Forelimb muscle (tissue), 1 donor: Measurements from ENCODE around the gene NUDT12. TPM values are rescaled to one million over a fixed set of nuclear protein-coding genes. Genes with fewer than 3 reads are reported as not detected.

Experiments used
- DNase-seq: peaks from one replicate; pipeline ENCODE4 v3.0.0-alpha.2; 2013; ENCODE audit warnings: low read depth
- polyA plus RNA-seq: library from polyadenylated mRNA; unstranded; fragments of 120-200 nt; gene quantifications from one replicate; pipeline ENCODE4 v1.2.1, GENCODE V29; 2013; ENCODE audit not compliant: insufficient read length

The NUDT12 gene
- polyA plus RNA-seq, 1 donor, result 13.7 TPM

DNA sequence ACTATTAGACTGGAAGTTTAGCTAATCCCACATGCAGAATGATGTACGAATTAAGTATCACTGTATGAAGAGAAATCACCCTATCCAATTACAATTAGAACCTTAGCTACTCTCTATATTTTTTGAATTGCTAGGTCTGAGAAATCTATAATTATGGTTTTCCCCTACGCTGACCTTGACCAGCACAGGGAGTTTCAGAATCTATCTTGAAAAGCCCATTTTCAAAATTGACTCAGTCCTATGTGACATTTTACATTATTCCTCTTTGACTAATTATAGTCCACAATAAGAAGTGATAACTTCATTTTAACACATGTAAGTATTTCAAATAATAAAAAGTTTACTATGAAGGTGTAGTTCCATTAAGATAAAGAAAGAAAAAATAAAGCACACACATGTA lies 21.5 kb downstream of the NUDT12 start:
- DNase-seq, result no peak

DNA sequence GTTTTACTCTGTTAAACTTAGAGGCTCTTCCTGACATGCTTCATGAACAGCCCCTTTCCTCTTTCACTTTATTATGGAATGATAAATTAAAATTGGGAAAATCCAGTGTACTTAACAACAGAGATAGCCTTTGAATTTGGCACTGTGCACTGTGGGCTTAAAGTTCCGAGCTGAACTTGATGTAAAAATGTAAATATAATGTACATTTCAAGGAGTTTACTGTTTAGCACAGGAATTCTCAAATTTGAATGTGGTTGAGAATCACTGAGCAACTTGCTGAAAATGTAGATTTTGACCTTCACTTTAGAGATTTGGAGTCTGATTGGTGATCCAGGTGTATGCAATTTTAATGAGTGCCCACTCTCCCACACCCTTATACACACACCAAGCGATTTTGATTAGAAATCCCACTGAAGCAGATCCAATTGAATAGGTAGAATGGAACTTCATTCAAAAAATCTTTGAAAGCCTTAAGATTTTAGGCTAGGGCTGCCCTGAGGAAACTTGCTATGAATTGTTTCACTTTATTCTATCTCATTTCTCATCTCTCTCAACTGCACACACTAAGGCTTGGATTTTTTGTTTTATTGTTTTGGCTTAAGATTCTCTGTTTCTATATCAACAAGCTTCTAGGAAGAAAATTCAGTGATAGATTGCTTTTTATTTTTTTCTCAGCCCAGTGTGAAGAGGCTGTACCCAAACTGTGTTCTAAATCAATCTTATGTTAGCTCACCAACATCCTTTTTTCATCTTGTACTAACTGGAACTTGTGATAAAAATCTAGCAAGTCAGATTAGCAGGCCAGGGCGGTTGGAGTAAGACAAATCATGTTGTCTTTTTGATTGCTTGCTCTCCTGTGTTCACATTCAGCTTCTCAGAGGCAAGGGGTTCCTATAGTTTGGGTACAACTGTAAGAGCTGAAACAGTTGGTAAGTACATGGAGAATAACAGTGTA lies 22.9 kb downstream of the NUDT12 start:
- DNase-seq, result no peak

DNA sequence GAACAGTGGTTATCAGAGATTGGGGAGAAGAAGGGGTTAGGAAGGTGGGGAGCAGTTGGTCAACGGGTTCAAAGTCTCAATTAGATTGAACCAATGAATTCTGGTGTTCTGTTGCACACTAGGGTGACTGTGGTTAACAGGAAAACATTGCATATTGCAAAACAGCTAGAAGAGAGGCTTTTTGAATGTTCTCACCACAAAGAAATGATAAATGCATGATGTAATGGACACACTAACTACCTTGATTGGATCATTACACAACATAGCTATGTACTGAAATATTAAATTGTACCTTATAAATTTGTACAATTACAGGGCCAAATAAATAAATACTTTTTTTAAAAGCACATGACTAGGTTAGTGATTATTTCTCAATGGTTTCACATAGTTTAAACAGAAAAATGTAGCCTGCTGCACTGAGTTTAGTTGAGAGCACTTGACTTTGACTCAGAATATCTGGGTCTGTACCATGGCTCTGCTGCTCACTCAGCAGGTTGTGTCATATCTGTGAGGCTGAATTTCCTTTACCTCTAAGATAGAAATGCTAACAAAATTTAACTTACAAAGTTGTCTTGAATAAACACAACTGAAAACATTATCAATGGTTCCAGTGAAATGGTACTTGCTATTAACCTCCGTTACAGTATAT lies 30.4 kb downstream of the NUDT12 start:
- no peak for DNase-seq

DNA sequence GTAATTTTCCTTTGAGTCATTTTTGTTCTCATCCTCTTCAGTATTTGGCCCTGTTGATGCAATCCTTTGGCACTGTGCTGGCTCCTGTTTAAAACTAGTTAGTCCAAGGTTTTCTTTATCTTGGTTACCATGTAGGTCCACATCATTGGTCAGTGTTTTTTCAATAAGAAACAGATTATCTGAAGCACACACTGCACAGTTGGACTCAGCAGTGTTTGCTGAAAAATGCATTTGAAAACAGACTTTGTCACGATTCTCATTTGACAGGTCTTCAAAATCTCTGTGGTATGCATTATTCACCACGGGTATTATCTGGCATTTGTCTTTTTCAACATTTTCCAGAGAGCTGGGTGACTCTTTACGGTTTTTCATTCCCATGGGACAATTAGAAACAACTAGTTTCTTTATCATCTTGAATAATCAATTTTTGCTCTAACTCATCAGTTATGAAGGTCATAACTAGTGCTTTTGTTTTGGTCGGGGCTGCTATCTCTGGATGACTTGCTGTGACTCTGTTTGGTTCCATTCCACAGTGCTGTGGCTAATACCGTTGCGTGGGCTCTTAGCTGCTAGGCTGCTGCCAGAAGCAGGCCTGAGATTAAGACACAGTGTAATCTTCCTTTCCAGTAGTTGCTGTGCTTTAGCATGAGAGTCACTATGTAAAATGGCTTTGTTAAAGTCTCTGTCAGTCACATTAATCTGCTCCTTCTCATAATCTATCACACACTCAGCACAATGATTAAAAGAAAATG lies 36.2 kb downstream of the NUDT12 start:
- no peak for DNase-seq

DNA sequence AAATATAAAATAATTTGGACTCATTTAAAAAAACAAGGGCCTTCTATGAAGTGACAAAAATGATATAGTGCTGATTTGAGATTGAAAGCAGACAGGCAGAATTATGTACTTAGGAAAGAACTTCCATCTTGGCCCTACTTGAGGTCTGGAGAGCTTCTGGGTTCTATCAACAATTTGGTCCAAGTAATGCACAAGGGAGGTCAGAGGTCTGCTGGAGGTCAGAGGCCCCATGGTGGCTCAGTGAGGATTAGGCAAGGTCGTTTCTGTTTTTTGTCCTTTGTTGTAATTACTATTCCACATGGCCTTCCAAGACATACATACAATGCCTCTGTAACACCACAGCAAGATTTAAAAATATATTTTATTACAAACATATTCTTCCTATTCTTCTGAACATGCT lies 37.2 kb downstream of the NUDT12 start:
- no peak for DNase-seq

DNA sequence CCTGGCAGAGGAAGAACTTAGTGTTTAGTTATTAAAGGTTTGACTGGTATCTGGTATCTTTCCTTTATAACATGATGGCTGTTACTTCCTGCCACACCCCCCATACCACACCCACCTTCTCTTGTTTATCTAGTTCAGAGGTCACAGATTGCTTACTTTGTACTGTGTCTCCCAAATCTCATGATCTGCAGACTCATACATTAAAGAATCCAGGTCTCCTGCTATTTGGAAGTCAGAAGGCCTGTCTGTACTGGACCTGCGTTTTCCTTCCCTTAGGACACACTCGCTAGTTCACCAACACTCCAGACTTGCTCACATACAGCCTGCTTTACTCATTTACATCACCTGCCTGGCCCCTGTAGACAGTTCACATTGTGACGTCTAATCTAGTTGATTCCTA lies 39.3 kb downstream of the NUDT12 start:
- no peak for DNase-seq

DNA sequence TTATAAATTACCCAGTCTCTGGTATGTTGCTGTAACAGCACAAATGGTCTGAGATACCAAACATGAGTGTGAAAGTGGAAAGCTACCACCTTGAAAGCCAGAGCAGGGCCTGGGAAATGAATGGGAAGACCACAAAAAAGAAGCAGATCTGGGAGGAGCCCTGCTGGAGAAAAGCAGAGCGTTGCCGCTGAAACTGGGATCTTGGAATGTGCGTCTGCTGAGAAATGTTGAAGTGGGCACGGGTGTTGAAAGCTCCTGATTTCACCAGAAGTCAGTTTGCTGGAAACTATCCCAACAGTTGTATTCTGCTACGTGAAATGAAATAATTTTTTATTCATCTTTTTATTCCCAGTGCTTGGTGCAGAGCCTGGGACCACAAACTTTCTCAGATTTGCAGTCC lies 40.0 kb downstream of the NUDT12 start:
- DNase-seq, result no peak

DNA sequence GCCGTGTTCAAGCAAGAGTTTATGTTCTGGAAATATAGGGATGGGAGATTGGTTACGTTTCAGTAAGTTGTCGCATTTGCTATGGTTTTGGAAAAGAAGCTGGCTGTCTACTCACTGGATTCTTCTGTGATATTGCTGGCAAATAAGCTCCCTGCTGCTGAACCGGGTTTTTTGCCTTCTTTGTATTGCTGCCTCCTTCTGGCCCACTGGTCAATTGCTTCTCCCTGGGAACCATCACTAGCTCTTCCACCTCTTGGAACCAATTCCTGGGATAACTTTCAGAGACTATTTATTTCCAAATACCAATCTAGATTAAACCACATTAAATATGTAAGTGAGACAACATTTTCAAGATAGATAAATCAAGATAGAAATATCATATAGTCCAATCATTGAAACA lies 43.0 kb downstream of the NUDT12 start:
- no peak for DNase-seq

DNA sequence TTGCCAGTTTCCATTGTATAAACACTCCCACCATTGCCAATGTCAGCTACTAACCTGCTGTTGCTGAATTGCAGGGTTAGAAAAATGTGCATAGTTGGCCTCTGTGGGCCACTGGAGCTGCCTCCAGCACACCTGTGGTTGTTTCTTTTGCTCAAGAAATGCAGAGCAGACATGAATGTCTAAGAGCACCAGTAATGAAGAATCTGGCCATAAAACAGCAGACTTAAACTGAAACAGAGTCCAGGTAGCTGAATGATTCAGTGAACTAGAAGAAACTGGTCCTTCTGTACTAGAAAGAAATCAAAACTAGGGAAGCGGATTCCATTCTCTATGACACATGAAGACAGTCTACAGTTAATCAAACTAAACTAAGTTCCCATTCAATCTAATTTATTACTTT lies 48.2 kb downstream of the NUDT12 start:
- DNase-seq, result no peak

DNA sequence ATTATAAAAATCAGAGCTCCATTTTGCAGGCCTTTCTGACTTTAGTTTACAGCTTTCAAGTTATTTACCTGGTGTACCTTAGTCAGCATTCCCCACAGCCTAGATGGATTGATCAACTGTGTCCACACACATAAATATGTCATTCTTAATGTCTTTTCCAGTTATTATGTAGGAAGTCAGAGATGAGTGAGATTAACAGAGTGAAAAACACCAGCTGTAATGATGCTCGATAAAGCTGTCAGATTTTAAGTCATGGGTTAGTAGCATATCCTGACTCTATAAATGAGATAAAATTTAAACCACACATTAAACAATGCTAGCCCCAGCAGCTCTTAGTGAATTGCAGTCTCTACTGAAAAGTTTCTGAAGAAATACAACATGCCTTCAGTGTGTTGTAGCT lies 48.9 kb downstream of the NUDT12 start:
- no peak for DNase-seq

DNA sequence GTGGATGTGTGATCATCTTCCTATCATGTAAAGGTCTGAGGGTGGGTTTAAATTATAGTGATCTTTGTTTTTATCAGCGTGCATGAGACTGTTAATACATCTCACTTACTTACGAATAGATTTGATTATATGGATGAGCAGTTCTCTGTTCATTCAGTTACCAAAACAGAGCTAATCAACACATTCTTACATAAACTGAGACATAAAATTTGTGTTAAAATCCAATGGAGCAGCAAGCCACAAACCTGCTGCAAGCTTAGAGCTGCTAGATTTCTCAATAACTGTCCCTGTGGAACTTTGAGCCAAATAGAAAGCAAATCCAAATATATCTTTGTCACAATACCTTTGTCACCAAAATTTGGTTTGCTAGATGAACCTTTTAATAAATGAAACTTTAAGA lies 50.1 kb downstream of the NUDT12 start:
- no peak for DNase-seq

DNA sequence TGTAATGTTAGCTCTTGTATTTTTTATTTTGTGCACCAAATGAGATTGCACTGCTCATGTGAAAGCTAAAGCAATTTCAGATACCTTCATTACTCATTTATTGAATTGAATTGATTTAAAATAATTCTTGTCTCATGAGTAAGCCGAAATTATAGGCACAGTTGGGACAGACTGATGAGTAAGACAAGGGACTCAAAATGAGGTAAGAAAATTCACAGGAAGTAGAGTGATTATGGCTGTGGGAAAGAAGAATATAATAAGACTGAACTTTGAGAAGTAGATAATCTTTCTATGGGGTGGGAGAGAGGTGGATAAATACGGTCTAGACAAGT lies 51.1 kb downstream of the NUDT12 start:
- no peak for DNase-seq

DNA sequence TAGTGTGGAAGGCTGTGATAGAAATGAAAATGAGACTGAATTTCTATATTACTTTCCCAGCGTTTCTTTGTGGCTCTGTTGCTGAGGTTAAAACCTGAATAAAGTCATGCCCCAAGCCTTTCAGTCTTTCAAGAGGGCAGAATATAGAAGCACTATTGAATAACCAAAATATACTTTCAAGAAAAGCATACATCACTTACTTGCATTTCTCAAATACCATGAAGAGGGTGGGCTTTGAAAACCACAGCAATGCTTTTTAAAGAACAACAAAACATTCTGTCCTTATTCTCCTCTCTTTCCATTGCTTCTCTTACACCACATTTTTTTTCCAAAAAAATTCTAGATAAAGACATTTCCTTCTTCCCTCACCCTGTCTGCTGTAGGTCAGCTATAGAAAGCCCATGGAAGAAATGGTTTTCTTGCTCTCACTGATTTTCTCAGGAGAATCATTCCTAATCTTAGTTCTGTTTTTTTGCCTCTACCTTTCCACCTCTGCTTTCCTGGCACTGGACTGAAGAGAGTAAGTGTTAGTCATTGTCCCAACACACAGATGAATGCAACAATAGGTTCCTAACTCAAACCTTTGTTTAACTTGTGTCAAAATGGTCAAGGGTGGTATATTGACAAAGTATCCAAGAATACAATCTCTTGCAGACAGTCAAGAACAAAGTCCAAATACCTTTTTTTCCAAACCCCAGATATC lies 51.6 kb downstream of the NUDT12 start:
- no peak for DNase-seq

DNA sequence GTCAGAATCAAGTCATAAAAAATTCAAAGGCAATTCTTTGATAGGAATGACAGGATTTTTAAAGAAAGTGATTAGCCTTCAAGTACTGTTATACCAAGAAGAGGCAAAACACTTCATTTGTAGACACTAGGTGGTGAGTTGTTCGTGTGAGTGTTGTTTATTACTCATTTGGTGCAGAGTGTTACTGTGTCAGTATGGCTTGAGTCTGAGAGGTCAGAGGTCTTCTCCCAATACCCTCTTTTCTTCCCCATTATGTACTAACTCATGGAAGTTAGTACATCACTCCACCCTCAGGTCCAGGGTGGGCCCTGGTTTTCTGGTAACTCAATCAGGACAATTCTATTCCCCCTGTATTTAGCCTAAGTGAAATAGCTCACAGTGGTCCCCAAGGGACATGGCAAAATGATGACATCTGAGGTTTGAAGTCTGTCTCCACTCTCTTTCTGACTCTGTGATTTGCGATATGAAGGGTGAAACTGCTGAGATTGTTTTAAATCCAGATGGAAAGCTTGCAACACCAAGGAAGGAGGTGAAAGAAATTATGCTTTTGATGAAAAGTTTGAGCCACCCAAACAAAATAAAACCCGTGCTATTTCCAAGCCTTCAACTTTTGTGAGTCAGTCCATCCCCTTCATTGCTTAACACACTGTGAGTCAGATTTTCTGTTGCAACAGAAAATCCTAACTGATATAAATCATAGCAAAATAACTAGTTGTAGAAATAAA lies 56.8 kb downstream of the NUDT12 start:
- no peak for DNase-seq

DNA sequence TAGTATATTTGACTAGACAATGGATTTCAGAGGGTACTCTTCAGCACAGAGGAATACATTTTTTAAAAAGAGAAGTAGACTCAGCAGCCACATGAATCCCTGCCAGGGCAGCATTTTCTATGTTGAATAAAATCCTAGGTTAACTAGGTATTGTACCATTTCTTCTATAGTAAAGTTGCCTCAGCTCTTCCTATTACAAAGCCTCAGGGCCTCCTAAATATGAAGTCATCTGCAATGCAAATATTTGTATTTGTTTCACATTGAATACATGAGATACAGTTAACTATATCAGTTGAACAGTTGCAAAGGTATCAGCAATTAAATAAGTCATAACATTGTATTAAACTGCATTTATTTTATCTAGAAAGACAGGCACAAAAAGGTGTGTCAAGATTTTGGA lies 59.5 kb downstream of the NUDT12 start:
- no peak for DNase-seq

DNA sequence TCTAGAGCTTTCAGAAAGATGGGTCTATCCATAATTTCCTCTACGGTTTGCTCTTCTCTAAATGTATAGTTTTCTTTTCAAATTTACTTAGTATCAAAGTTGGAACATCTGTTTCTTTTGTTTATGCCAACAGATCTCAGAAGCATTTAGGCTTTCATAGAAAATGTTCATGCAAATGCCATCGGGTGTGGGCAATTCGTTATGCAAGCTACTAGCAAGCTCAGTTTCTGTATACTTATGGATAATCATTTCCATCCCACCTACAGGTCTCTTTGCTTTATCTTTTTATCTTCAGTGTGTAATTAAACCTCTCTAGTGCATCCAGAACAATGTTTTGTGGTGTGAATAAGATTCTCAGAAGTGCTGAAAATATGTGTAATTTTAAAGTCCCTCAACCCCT lies 59.9 kb downstream of the NUDT12 start:
- no peak for DNase-seq
